ENCODE measurements around the gene EPHA4.
A peak's percentile ranks its signal among the peaks of the same experiment; 100 is the strongest.

The EPHA4 gene

GRCh38 chr2:221439761-221440479, 132.2 kb downstream of the EPHA4 start:
- DNase-seq (ENCODE audit: low read depth) = no peak

- DNase-seq (ENCODE audit: low read depth) = no peak
Measured at GRCh38 chr2:221437056-221437455, 135.0 kb downstream of the EPHA4 start.

GRCh38 chr2:221435171-221435570, 136.9 kb downstream of the EPHA4 start:
- no peak for DNase-seq (ENCODE audit: low read depth)

GRCh38 chr2:221434142-221434541, 138.0 kb downstream of the EPHA4 start:
- no peak for DNase-seq (ENCODE audit: low read depth)

- DNase-seq (ENCODE audit: low read depth) = no peak
Measured at GRCh38 chr2:221431477-221431876, 140.6 kb downstream of the EPHA4 start.

- DNase-seq (ENCODE audit: low read depth) = no peak
Measured at GRCh38 chr2:221429741-221430491, 142.2 kb downstream of the EPHA4 start.

GRCh38 chr2:221428896-221429295, 143.2 kb downstream of the EPHA4 start:
- DNase-seq (ENCODE audit: low read depth) = no peak

GRCh38 chr2:221426929-221427328, 145.2 kb downstream of the EPHA4 start:
- no peak for DNase-seq (ENCODE audit: low read depth)

GRCh38 chr2:221425891-221426290, 146.2 kb downstream of the EPHA4 start:
- DNase-seq (ENCODE audit: low read depth) = no peak

GRCh38 chr2:221425353-221425752, 146.8 kb downstream of the EPHA4 start:
- DNase-seq (ENCODE audit: low read depth) = no peak

GRCh38 chr2:221423210-221423804, 148.8 kb downstream of the EPHA4 start:
- DNase-seq (ENCODE audit: low read depth) = peak; percentile 19

GRCh38 chr2:221422516-221423209, 149.4 kb downstream of the EPHA4 start:
- DNase-seq (ENCODE audit: low read depth) = no peak

GRCh38 chr2:221420245-221420644, 151.9 kb downstream of the EPHA4 start:
- DNase-seq (ENCODE audit: low read depth) = no peak

GRCh38 chr2:221415789-221416188, 156.3 kb downstream of the EPHA4 start:
- no peak for DNase-seq (ENCODE audit: low read depth)

GRCh38 chr2:221412978-221413377, 159.1 kb downstream of the EPHA4 start:
- DNase-seq (ENCODE audit: low read depth) = no peak

GRCh38 chr2:221410487-221410886, 161.6 kb downstream of the EPHA4 start:
- no peak for DNase-seq (ENCODE audit: low read depth)

GRCh38 chr2:221407765-221408164, 164.3 kb downstream of the EPHA4 start:
- no peak for DNase-seq (ENCODE audit: low read depth)

GRCh38 chr2:221405521-221405920, 166.6 kb downstream of the EPHA4 start:
- no peak for DNase-seq (ENCODE audit: low read depth)

- DNase-seq (ENCODE audit: low read depth) = peak; percentile 6
Measured at GRCh38 chr2:221402072-221402471, 170.0 kb downstream of the EPHA4 start.

GRCh38 chr2:221400411-221400810, 171.7 kb downstream of the EPHA4 start:
- no peak for DNase-seq (ENCODE audit: low read depth)

- DNase-seq (ENCODE audit: low read depth) = no peak
Measured at GRCh38 chr2:221399183-221399582, 172.9 kb downstream of the EPHA4 start.

GRCh38 chr2:221397187-221397586, 174.9 kb downstream of the EPHA4 start:
- no peak for DNase-seq (ENCODE audit: low read depth)
